Stomach (tissue), 4 donors: Measurements from ENCODE around the gene ACTN1.

ENCODE experiments used
- CTCF ChIP-seq, 7 experiments: fragments of 450-650 bp in 4 of 7; fragments of 200-600 bp in 3 of 7; sonication (generic) in 3 of 7; IDR thresholded peaks; one replicate each; pipeline ENCODE4 v1.5.1; 2016 to 2019; ENCODE audit warnings: antibody characterized with exemption in 7 of 7, control low read depth in 2 of 7, mild to moderate bottlenecking in 1 of 7
- EP300 ChIP-seq: sonication (generic); formaldehyde crosslinking; IDR thresholded peaks from one replicate; pipeline ENCODE4 v1.6.1; 2017; ENCODE audit warnings: antibody characterized with exemption
- POLR2A ChIP-seq, 4 donors: fragments of 450-650 bp; IDR thresholded peaks; one replicate each; pipeline ENCODE4 v1.6.1; 2016; ENCODE audit warnings: antibody characterized with exemption in 4 of 4, control low read depth in 2 of 4, mild to moderate bottlenecking in 1 of 4, moderate library complexity in 1 of 4

GRCh38 chr14:68984686-68985085, 5.6 kb upstream of the ACTN1 start:
- TF ChIP-seq CTCF (IDR thresholded peaks at IDR 0.05) (no peak), POLR2A (IDR thresholded peaks at IDR 0.05) (no peak), EP300 (no peak)
